GM19025 (cell line): ENCODE measurements around the gene LAMA3.

Experiments used
- ATAC-seq: cut with Tn5 transposase; IDR thresholded peaks from one replicate; pipeline ENCODE4 v1.9.1; 2021; ENCODE audit warnings: mild to moderate bottlenecking, low read depth, moderate library complexity; ENCODE audit not compliant: unreplicated experiment

Gene LAMA3

DNA sequence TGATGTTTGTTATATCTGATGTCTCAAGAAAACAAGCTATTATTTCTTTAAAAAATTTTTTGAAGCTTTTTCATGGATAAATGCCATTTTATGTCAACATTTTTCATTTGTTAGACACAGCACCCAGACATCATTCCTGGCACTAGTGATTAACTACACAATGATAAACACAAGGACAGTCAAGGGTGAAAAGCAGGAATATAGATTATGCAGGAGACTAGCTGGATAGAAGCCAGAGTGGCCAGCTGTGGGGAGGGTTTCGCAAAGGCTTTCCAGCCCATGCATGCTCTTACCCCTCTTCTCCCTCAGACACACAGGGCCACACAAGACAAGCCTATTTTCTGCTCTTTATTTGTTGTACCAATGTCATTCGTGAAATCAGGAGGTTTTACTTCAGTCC is 198.2 kb downstream of the LAMA3 start:
- no peak for ATAC-seq

DNA sequence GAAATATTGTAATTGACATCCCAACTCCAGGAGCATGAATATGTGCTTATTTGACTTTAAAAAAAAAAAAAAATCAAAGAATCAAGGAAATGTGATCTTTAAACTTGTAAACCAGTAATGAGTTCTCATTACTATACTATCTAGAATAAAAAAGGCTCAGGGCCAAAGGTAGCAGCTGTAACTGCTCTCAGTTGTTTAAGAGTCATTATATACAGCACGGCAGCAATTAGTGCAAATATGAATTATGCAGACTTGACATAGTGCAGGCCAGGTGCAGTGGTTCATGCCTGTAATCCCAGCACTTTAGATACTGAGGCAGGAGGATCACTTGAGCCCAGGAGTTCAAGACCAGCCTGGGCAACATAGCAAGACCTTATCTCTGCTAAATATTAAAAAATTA is 199.6 kb downstream of the LAMA3 start:
- ATAC-seq = no peak

DNA sequence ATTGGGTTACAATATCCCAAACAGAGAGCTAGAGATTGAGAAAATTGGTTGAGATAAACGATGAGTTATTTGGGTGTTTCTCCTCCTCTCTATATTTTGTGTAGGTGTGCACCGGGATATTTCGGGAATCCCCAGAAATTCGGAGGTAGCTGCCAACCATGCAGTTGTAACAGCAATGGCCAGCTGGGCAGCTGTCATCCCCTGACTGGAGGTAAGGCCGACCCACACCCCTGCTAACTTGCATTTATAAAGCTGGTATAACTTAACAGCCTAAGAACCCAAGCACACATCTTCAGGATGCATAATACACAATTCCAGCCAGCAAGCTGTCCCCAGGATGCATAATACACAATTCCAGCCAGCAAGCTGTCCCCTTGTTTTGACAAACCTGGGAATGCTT is 200.7 kb downstream of the LAMA3 start:
- ATAC-seq = no peak

DNA sequence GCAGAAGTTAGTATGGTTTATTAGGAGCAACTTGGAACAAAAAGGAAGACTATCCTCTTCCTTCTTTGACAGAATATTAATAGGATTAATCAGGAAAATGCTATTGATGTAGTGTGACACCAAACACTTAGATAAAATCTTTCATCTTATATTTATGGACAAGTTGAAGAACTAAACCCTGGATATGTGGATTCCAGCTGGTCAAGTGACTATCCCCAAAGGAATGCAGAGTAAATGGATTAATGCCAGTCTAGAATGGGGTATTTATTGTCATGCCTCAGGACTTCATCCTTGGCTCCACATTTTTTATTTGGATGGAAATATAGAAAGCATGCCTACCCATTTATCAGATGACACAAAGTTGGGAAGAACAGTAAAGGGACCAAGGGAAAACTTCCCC is 201.3 kb downstream of the LAMA3 start:
- ATAC-seq = no peak

DNA sequence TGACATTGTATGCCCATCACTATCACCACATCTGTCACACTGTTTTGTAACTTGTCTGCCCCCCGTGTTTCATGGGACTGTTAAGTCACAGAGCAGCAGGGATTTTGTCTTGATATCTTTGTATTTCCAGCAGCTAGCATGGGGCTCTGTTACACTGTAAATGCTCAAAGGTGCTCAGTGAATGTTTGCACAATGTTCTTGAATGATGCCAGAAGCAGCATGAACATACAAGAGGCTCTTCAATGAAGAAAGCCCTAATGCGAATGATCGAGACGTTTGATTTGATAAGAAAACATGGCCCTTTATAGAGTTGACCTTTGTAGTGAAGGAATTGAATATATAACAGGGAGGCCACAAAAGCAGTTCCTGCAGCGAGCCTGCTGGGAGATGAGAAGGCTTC is 204.4 kb downstream of the LAMA3 start:
- ATAC-seq = no peak

DNA sequence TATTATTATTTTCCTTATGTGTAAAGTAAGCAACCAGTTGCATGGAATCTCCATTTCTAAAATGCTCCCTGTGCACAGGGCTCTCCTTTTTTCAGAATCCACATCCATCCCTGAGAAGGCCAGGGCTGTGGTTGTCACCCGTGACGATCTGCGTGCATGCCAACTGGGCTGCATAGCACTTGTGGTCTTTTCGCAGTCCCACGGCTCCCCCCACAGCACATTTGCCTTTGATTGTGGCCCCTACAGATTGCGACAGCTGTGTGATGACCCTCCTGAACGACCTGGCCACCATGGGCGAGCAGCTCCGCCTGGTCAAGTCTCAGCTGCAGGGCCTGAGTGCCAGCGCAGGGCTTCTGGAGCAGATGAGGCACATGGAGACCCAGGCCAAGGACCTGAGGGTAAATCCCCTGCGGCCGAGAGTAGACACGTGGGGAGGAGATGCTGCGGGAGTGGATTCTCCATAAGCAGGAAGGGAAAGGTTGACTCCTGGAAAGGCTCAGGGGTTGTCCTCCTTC is 205.5 kb downstream of the LAMA3 start:
- no peak for ATAC-seq

DNA sequence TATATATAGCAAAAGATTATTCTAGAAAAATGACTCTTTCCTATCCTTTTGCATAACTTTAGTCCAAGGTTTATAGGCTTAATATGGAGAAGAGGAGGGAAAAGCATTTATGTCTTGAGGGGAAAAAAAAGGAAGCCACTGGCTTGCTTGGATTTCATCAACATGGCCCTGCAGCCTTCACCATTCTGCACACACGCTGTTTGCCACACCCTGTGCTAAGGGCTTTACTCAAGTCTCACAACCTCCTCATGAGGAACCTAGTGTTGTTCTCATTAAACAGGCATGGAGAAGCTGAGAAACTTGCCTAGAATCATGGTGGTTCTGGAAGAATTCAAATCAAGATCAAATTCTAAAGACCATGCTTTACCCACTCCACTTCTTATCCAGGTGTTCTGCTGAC is 208.0 kb downstream of the LAMA3 start:
- no peak for ATAC-seq

DNA sequence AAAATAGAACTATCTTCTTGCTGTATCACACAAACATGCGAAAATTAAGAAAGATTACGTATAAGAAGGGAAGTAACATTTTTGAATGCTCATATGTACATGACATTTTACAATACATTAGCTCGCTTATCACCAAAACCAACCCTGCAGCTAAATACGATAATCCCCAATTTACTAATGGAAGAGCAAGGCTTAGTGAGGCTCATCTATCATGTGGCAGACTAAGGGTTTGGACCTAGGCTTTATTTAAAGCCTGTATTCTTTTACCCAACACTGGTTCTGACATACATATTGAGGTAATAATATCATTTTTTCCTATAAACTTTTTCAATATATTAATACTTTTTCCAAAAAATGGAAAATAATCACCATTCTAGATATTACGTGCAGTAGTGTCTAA is 208.5 kb downstream of the LAMA3 start:
- no peak for ATAC-seq

DNA sequence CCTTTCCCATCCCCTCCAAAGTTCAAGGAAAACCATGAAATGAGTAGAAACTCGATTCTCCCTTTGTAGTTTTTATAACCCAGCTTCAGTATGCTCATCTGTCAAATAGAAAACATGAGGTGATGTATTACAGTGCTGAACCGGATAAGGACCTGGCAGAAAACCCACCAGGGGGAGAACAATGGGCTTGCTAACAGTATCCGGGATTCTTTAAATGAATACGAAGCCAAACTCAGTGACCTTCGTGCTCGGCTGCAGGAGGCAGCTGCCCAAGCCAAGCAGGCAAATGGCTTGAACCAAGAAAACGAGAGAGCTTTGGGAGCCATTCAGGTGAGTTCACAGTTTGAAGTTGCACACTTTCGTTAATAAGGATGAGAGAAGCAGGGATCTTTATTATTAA is 211.7 kb downstream of the LAMA3 start:
- ATAC-seq = no peak

DNA sequence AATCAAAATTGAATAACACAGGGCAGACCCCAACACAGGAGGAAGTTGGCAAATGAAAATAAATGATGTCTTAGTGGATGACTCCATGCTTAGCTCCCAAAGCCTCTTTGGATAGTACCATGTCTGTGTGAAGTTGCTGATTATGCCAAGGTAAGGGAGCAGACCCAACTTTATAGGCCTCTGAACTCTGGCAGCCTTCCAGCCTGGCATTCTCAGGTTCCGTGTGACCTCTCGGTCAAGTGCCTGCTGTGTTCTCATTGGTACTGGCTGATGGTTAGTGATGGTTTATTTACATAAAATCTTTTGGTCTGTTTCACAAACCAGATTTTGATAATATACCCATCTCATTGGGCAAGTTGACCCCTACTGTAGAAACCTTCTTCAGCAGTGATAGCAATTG is 213.1 kb downstream of the LAMA3 start:
- ATAC-seq = no peak

DNA sequence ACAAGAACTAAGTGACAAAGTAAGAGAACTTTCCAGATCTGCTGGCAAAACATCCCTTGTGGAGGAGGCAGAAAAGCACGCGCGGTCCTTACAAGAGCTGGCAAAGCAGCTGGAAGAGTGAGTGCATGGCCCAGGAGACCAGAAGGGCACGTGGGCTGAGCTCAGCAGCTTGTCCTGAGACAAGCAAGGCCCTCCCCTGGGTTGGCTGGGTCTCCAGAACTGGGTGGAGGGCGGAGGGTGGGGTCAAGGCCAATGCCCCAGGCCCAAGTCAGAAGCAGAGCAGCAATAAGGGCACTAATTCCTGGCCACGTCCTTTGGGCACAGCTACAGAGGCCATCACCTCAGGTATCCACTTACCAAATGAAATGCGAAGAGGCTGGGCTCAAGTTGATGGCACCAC is 214.7 kb downstream of the LAMA3 start:
- no peak for ATAC-seq

DNA sequence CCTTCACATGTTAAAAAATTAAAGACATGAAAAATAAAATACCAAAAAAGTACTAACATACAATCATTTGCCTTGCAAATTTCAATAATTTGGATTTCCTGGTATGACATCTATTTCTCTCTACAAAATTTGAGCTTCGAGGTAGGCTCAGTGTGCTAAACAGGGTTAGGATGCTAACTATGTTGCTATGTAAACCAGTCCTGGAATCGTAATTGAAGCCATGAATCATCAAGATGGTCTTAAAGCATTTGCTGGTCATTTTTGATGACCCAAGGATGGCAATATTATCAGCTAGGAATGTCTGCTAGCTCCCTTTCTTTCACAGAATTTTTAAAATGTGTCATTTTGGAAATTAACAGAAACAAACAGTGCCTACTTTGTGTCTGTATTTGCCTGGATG is 217.4 kb downstream of the LAMA3 start:
- no peak for ATAC-seq

DNA sequence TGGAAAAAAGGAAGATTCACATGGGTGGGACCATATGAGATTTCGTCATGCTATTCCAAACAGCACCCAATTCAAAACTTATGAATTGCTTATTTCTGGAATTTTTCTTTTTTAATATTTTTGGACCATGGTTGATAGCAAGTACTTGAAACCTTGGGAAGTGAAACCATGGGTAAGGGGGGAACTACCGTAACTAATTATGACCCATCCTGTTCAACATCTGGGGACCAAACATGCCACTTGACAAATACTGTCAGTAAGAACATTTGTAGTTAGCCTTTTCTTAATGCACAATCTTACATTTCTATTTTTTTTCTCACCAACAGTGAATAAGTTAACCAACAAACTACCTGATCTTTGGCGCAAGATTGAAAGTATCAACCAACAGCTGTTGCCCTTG is 219.6 kb downstream of the LAMA3 start:
- no peak for ATAC-seq

DNA sequence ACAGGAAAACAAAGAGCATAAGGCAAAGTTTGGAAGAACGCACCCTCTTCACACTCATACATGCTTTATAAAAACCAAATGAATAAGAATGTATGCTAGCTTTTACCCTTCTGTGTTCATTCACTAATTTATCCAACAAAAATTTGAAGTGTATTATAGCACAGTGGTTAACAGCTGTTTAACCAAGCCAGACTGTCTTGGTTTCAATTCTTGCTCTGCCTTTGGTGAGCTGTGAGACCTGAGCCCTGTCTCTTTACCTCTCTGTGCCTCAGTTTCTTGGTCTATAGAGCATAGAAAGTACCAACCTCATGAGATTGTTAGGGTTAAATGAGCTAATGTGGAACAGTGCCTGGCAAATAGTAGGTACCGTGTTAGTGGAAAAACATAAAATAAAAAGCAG is 220.8 kb downstream of the LAMA3 start:
- ATAC-seq = no peak

DNA sequence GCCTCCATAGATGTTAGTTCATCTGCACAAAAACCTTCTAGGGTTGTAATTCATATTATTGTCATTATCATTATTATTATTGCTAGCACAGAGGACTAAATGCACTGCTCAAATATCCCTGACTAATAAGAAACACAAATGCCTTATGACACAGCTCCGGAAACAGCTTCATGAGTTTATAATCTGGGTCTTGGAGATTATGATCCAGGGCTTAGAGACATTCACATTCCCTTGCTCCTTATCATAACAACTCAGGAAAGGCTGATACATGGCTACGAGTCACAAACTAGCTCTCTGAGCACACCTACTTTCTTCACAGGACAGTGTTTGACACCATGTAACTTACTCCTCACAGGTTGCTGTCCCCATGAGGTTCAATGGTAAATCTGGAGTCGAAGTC is 223.1 kb downstream of the LAMA3 start:
- ATAC-seq = no peak

DNA sequence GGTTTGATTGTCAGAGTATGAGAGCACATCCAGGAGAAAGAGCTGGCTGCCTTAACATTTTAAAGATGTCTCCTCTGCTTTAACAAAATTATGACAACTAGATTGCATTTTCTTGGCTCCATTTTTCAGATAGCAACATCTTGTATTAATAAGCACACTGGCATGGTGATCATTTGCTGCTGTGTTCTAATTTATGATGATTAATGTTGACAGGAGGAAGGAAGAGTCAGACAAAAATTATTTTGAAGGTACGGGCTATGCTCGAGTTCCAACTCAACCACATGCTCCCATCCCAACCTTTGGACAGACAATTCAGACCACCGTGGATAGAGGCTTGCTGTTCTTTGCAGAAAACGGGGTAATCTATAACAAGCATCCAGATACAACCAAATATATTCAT is 227.1 kb downstream of the LAMA3 start:
- ATAC-seq = no peak

DNA sequence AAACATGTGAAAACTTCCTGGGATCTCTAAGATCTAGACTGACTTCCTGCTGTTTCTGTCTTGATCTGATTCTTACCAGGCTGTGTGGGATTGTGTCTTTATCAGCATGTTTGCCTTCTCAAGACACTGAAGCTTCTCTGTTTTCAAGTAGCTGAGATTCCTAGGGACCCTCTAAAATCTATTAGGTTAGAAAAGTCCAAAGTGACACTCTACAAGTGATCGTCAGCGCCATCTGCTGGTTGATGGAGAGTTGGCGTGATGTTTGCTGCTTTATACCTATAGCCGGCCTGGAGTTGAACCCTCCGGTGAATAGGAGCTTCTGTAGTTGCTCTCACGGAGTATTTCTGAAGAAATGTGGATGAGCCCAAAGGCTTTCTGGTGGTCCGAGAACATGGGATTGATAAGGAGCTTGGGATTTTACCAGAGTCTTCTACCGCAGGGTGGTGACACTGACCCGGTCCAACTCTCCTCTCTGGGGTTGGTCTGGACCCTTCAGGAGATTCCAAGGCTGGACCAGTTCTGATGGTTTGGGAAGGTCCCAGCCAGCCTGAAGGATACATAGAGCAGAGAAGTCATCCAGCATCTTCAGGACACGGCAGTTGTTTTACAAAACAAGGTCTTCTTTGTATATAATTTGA is 229.3 kb downstream of the LAMA3 start:
- ATAC-seq = no peak

DNA sequence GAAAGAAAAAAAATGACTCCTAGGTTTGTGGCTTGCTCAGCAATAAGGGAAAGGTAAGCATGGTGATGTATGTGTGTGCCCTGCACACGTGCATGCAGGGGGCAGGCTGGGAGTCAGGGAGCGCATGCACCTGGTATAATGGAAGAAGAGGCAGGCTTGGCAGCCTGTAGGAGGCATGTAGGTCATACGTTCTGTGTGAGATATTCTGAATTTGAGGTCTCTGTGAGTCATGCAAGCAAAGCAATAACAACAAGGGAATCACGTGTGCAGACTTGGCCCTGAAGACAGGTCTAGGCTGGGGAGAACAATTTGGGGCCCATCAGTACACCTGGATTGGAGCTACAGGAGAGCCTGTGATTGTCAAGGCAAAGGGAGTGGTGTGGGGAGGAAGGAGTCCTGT is 230.8 kb downstream of the LAMA3 start:
- no peak for ATAC-seq

DNA sequence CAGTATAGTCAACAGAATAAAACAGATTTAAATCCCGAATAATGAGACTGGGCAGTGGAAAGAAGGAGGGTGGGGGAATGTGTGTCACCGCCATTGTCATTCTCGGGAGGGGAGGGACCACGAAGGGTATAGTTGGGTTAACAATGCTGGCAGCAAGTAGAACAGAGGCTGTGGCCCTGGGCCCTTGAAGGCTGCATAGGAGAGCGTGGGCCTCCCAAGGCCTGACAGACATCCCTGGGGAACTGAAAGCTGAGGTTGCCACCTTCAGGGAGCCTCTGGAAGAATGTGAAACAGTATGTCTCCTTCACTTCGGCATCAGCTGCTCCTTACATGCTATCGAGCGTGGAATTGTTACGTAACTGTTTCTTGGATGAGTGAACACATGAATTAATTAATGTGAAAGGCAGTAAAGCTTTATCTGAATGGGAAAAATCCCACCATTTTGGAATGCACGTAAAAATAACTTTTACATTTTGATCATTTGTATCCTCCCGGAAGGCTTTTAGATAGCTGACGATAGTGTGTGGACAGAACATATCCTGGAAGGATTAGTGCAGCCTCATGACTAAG is 232.5 kb downstream of the LAMA3 start:
- no peak for ATAC-seq

DNA sequence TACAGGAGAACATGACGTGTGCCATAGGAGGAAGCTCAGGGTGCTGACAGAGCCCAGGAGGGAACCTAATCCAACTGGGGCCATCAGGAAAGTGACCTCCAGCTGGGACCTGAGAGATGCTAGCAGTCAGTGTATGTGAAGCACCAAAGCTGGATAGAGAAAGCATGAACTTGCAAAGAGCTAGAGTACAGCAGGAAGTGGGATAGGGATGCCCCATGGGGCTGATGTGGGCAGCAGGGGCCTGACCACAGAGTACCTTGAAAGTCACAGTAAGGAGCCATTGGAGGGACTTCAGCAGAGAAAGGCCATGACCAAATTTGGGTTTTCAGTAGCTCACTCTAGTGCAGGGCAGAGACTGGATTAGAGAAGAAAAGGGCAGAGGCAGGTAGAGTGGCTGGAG is 233.7 kb downstream of the LAMA3 start:
- no peak for ATAC-seq

DNA sequence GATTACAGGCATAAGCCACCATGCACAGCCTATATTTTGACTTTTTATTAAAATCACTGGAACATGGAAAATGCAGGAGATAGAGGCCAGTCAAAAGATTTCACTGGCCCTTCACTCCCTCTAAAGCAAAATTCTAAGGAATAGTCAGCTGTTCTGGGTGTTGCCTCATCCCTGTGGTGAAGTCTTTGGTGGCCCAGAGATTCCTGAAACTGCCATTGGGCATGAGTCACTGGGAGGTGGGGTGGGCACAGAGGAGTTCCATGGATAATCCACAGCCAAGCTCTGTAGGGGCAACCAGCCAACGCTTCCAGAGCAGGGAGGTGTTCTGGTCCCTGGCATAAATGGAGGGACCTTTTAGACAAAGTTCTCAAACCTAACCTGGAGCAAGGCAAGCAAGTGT is 235.6 kb downstream of the LAMA3 start:
- ATAC-seq = no peak

DNA sequence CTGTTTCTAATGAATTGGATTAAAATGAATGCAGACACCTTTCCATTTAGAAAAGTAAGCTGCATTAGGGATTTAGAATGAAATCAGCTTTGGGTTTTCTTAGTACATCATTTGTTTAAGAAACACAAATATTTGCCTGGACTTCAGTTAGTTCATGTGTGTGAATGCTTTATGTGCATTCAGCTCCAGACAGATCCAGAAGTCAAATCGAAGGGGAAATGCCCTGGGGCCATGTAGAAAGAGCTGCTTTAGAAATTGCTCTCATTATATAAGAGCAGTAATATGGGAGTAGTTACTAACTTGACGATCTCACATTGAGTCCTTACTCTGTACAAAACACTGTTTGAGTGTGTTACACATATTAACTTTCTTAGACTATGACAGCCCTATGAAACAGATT is 237.3 kb downstream of the LAMA3 start:
- ATAC-seq = no peak
